H1 (cell line): ENCODE results near the gene TMEM235. TPM values are rescaled to one million over a fixed set of nuclear protein-coding genes. Genes with fewer than 3 reads are reported as not detected.
A peak's percentile ranks its signal among the peaks of the same experiment; 100 is the strongest.

Experiments used
- BCL11A ChIP-seq, 2 experiments: IDR thresholded peaks; one replicate each; pipeline ENCODE4 v1.6.1; 2011; ENCODE audit warnings: low read depth in 2 of 2, low read length in 2 of 2, mild to moderate bottlenecking in 2 of 2
- CBX5 ChIP-seq: fragments of 300-800, 300-1000 bp; sonication (generic); IDR thresholded peaks from 2 replicates; pipeline ENCODE4 v1.7.1; 2016; ENCODE audit warnings: antibody characterized with exemption, low read length, low read depth
- CHD1 ChIP-seq: IDR thresholded peaks from 2 replicates; pipeline ENCODE4 v1.6.1; 2012; ENCODE audit warnings: low read depth, low read length, improper control_type of control experiment
- CHD2 ChIP-seq: IDR thresholded peaks from 2 replicates; pipeline ENCODE4 v1.6.1; 2012; ENCODE audit warnings: low read length, improper control_type of control experiment
- GTF2F1 ChIP-seq: IDR thresholded peaks from 2 replicates; pipeline ENCODE4 v1.6.1; 2012; ENCODE audit warnings: low read depth, low read length, improper control_type of control experiment, borderline replicate concordance
- HDAC6 ChIP-seq: IDR thresholded peaks from one replicate; pipeline ENCODE4 v1.7.1; 2012; ENCODE audit warnings: low read depth, mild to moderate bottlenecking, inconsistent platforms, low read length, moderate library complexity
- MAX ChIP-seq: IDR thresholded peaks from 2 replicates; pipeline ENCODE4 v1.6.1; 2012; ENCODE audit warnings: inconsistent platforms
- NRF1 ChIP-seq: IDR thresholded peaks from 2 replicates; pipeline ENCODE4 v1.6.1; 2011; ENCODE audit warnings: mild to moderate bottlenecking, low read depth, low read length, improper control_type of control experiment
- PHF8 ChIP-seq: fragments of 200-600 bp; sonication (generic); conservative IDR thresholded peaks from 2 replicates; pipeline ENCODE4 v1.7.1; 2012; ENCODE audit warnings: low read depth, mild to moderate bottlenecking, inconsistent platforms, low read length, moderate library complexity
- RAD21 ChIP-seq, 2 experiments: IDR thresholded peaks in 1 of 2; conservative IDR thresholded peaks in 1 of 2; 2 replicates each; pipeline ENCODE4 v1.6.1; 2011; ENCODE audit warnings: low read depth in 2 of 2, low read length in 2 of 2, improper control_type of control experiment in 1 of 2, inconsistent platforms in 1 of 2, mild to moderate bottlenecking in 1 of 2, moderate library complexity in 1 of 2
- RFX5 ChIP-seq: IDR thresholded peaks from 2 replicates; pipeline ENCODE4 v1.6.1; 2011; ENCODE audit warnings: low read depth, low read length, improper control_type of control experiment, borderline replicate concordance
- RNF2 ChIP-seq: fragments of 200-900, 300-1000 bp; sonication (generic); IDR thresholded peaks from 2 replicates; pipeline ENCODE4 v1.7.1; 2016; ENCODE audit warnings: borderline replicate concordance, low read depth, mild to moderate bottlenecking, antibody characterized with exemption, low read length; ENCODE audit not compliant: poor library complexity, severe bottlenecking; ENCODE audit errors: missing control alignments
- RXRA ChIP-seq: IDR thresholded peaks from 2 replicates; pipeline ENCODE4 v1.6.1; 2011; ENCODE audit warnings: low read depth, mild to moderate bottlenecking, low read length, moderate library complexity; ENCODE audit not compliant: insufficient read depth
- SAP30 ChIP-seq: fragments of 300-600 bp; sonication (generic); IDR thresholded peaks from 2 replicates; pipeline ENCODE4 v1.7.1; 2012; ENCODE audit warnings: low read length, moderate library complexity, mild to moderate bottlenecking, inconsistent platforms; ENCODE audit not compliant: insufficient read depth, insufficient replicate concordance
- SP1 ChIP-seq: IDR thresholded peaks from 2 replicates; pipeline ENCODE4 v1.6.1; 2011; ENCODE audit warnings: low read depth, low read length
- SRF ChIP-seq: IDR thresholded peaks from 2 replicates; pipeline ENCODE4 v1.6.1; 2011; ENCODE audit warnings: mild to moderate bottlenecking, low read depth, low read length, moderate library complexity
- SUZ12 ChIP-seq: fragments of 200-600 bp; sonication (generic); IDR thresholded peaks from 2 replicates; pipeline ENCODE4 v1.6.1; 2012; ENCODE audit warnings: mild to moderate bottlenecking, inconsistent platforms, low read length, moderate library complexity, mixed read lengths
- TAF1 ChIP-seq: IDR thresholded peaks from 2 replicates; pipeline ENCODE4 v1.6.1; 2011; ENCODE audit warnings: mild to moderate bottlenecking, low read depth, low read length
- TCF12 ChIP-seq: IDR thresholded peaks from 2 replicates; pipeline ENCODE4 v1.6.1; 2011; ENCODE audit warnings: low read depth, mild to moderate bottlenecking, low read length
- YY1 ChIP-seq: IDR thresholded peaks from 2 replicates; pipeline ENCODE4 v1.6.1; 2011; ENCODE audit warnings: low read depth, mild to moderate bottlenecking, low read length
- polyA plus RNA-seq, 7 experiments: library from polyadenylated mRNA; depleted of rRNA in 3 of 7; stranded (reverse) in 5 of 7; unstranded in 2 of 7; fragments of >200 nt in 5 of 7; fragments of 200-250 nt in 2 of 7; gene quantifications; 1 replicate in 5 of 7; 2 replicates in 1 of 7; 4 replicates in 1 of 7; pipeline versions ENCODE4 v1.2.1 to v1.2.3, GENCODE V29; 2011 to 2013; ENCODE audit warnings: missing spikeins in 2 of 7, mixed read lengths in 2 of 7
- total RNA-seq: library from RNA; stranded (reverse); fragmentation: NEBNext Ultra II Directional; extraction: Animal tissue kit (Norgen Biotek cat#: 25700); gene quantifications from 2 replicates; pipeline ENCODE4 v1.2.1, GENCODE V29; 2021
- TF ChIP-seq, protein P1 (sequence below): IDR thresholded peaks from 2 replicates; pipeline ENCODE4 v1.6.1; 2011; ENCODE audit warnings: low read depth, mild to moderate bottlenecking, low read length; ENCODE audit not compliant: insufficient read depth

Gene TMEM235
- total and polyA plus RNA-seq, 2 of the 8 experiments (the other 6 are each of a cell fraction or from before 2014, with no cell fraction given) = 0.05 to 0.15 TPM

DNA sequence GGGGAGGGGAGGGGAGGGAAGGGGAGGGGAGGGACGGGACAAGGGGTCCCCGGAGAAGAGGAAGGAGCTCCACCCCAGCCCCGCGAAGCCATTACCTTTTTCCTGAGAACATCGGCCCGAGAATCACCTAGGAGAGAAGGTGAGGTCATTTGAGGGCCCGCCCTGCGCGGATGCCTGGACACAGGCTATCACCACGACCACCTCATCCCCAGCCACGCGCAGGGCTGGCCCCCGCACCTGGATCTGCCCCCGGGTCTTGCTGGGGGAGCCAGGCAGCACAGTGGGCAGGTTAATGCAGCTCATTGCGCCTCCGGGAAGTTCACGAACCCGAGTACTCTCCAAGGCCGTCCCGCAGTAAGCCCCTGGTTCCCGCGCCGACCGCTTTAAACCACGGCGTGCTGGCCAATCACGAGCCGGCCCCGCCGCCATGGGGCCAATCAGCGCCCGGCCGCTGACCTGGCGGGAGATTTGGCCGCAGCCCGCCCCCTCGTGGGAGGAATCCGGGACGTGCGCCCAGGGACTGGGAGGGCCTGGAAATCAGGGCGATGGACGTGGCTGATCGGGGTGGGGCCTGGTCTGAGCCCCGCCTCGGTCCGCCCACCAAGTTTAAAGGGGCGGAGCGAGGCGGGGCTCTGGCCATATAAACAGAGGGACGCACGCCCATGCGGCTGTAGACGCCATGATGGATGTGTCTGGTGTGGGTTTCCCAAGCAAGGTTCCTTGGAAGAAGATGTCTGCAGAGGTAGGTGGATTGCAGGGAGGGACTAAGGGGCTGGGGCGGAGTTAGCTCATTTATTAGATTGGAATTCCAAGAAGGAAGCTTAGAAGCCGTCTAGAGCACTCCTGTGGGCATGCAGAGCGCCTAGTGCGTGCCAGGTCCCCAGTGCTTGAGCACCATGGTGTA lies 44.5 kb upstream of the TMEM235 start, which contains the start of the genes AFMID and TK1 (continued):
- peak; percentile 98 for TF ChIP-seq TAF1
- no peak for TF ChIP-seq RFX5
- no peak for TF ChIP-seq CBX5
- TF ChIP-seq MAX = peak; percentile 71
- no peak for TF ChIP-seq HDAC6
- TF ChIP-seq CHD1 = no peak
- no peak for TF ChIP-seq SRF
- TF ChIP-seq TCF12 = 0 out of 2 replicates have a peak, but pooled peaks have one; percentile 32
- no peak for TF ChIP-seq SUZ12
- TF ChIP-seq RAD21 (IDR thresholded peaks at IDR 0.05 in 1 of 2, conservative IDR thresholded peaks at IDR 0.05 in 1 of 2; ENCODE audit: low read depth in 2 of 2, low read length in 2 of 2) = peak; percentile 2 to 27; a peak in 1 of 4 replicates
- TF ChIP-seq RNF2 = no peak
- no peak for TF ChIP-seq SAP30
- peak; percentile 63 for TF ChIP-seq CHD2
- peak; percentile 98 for TF ChIP-seq PHF8
- peak; percentile 94 for TF ChIP-seq YY1
- TF ChIP-seq GTF2F1 = peak; percentile 85
- TF ChIP-seq NRF1 = no peak; the same call in 1 of the 2 replicates
- TF ChIP-seq, protein P1, sequence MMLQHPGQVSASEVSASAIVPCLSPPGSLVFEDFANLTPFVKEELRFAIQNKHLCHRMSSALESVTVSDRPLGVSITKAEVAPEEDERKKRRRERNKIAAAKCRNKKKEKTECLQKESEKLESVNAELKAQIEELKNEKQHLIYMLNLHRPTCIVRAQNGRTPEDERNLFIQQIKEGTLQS = peak; percentile 20; the same call in 1 of the 2 replicates
- TF ChIP-seq SP1 = peak; percentile 85; the same call in 1 of the 2 replicates
- no peak for TF ChIP-seq RXRA
- no peak for TF ChIP-seq BCL11A (IDR thresholded peaks at IDR 0.05; ENCODE audit: low read depth in 2 of 2, low read length in 2 of 2)
